CD1c-positive myeloid dendritic cell (primary cell): ENCODE results near the gene TARM1.
A peak's percentile ranks its signal among the peaks of the same experiment; 100 is the strongest.

ENCODE experiments used
- DNase-seq: peaks from one replicate; pipeline ENCODE4 v3.0.0-alpha.2; 2016; ENCODE audit errors: extremely low spot score

The TARM1 gene

DNA sequence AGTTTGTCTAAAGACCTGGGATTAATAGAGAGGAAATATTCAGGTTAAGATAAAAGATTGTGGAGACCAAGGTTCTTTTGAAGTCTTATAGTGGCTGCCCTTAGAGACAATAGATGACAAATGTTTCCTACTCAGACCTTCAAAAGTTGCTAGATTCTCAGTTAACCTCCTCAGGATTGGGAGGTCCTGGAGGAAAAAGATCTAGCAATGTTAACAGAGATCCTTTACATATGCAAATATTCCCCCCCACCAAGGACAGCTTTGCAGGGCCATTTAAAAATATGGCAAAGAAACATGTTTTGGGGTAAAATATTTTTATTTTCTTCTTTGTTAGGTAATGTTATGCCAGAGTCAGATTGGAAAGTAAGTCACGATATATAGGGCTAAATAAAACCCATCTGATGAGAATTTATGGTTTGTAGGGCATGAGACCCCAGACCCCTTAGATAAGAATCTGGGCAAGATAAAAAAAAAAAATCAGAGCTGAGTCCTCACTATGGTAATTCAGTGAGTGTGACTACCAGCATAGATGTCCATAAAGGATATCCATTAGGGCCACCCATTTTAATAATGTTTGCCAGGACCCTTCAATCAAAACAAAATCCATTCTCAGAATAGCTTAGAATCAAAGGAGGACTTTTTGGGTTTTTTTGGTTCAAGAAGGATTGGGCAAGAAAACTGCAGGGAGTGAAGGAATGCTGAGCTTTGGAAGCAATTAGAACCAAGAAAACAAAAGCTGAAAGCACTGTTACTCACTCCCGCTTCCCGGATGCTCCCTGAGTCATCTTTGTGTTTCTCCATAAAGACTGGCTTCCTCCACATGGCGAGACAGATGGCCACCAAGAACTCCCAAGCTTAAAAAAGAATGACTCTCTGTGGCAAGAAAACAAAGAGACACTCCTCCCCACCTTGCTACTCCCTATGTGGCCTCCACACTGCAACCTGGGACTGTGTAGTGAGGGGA, 45.7 kb downstream of the TARM1 start:
- DNase-seq = no peak

DNA sequence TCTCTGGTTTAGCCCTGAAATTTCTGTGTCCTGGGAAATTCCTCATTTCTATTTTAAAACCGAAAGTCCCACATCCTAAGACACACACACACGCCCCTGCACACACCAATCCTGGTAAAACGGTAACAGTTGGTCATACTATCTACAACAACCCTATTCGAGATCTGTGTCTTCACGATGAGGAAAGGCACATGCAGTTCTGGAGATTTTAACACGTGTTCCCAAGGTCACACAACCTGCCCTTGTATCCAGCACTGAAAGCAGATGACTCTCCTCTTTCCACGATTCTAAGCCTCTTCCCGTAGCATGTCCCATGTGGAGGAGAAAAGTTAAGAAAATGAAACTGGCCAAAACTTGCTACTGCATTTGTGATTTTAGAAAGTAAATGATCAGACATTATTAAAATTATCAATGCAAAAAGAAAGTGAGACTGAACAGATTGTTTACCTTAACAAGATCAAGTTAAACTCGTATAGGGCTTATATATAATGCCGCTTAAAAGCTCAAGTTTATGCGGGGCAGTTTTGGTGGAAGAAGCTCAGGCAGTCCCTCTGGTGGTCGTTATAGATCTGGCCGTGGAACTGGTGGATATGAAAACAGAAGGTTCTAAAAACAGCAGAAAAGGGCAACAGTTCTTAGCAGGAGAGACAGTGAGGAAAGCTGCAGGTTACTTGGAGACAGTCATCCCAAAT, 50.1 kb downstream of the TARM1 start:
- DNase-seq = no peak

DNA sequence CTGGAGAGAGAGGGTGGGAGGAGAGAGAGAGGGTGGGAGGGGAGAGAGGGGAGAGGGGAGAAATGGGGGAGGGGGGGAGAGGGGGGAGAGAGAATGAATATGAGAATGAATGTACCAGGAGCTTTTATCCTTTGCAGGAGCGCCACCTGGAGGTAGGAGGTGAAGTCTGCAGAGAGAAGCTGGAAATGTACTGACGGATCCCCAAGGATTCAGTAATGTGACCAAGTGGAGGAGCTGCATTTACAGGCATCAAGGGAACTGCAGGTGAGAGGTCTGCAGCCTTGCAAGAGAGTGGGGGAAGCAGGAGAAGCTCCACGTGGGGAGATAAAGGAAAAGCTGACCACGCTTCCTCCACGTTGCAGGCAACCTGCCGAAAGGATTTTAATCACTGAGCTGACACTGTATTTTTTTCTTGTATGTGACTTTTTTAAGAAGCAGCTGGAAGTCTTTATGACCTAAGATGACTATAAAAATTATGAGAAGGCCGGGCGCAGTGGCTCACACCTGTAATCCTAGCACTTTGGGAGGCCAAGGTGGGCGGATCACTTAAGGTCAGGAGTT, 51.2 kb downstream of the TARM1 start:
- peak; percentile 76 for DNase-seq

DNA sequence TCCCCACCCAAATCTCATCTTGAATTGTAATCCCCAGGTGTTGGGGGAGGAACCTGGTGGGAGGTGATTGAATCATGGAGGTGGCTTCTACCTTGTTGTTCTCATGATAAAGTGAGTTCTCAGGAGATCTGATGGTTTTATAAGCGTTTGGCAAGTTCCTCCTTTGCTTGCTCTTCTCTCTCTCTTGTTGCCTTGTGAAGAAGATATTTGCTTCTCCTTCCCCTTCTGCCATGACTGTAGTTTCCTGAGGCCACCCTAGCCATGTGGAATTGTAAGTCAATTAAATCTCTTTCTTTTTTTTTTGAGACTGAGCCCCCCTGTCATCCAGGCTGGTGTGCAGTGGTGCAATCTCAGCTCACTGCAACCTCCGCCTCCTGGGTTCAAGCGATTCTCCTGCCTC, 51.9 kb downstream of the TARM1 start:
- peak; percentile 41 for DNase-seq

DNA sequence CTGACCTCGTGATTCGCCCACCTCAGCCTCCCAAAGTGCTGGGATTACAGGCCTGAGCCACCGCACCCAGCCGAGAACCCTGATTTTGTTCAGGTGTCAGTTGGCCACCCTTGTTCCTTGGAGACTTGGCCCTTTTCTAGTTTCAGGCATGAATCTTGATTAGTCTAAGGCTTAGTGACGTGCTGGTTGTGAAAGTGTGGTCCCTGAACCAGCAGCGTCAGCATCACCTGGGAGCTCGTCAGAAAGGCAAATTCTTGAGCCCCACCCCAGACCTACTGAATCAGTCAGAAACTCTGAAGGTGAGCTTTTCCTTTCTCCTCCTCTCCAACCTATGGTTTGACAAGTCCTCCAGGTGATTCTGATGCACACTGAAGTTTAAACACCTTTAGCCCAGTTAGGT, 54.5 kb downstream of the TARM1 start:
- DNase-seq = no peak

DNA sequence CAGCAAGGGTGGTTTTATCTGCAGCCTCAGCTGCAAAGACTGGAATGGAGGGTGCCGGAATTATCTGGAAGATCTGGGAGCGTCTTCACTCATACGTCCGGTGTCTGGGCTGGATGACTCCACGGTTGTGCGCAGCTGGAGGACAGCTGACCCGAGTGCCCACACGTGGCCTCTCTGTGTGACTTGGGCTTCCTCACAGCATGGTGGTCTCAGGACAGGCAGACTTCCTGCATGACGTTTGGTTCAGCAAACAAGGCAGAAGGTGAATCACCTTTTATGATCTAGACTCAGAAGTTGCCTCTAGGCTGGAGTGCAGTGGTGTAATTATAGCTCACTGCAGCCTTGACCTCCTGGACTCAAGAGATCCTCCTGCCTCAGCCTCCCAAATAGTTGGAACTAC, 56.5 kb downstream of the TARM1 start:
- DNase-seq = no peak

DNA sequence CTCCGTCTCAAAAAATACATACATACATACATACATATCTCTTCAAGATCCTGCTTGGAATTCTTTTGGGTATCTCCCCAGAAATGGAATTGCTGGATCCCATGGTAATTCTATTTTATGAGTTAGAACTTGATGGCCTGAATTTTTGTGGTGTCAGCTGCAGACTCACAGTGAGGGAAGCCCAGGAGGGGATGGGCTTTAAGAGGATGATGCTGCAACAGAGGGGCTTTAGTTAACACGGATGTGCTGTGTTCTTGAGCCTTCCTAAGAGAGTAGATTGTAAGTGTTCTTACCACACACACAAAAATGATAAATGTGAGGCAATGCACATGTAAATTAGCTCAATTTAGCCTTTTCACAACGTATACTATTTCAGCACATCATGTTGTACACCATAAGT, 58.0 kb downstream of the TARM1 start:
- no peak for DNase-seq

DNA sequence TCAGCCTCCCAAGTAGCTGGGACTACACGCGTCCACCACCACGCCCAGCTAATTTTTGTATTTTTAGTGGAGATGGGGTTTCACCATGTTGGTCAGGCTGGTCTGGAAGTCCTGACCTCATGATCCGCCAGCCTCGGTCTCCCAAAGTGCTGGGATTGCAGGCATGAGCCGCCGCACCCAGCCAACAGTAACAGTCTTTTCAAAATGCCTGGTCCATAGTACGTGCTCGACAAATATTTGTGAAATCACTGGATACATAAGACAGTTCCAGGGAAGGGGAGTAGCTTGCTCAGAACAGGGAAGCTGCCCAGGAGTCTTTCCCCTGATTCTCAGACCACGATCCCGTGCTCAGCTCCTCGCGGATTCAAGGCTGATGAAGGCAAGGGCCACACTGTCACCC, 59.2 kb downstream of the TARM1 start:
- DNase-seq = no peak

DNA sequence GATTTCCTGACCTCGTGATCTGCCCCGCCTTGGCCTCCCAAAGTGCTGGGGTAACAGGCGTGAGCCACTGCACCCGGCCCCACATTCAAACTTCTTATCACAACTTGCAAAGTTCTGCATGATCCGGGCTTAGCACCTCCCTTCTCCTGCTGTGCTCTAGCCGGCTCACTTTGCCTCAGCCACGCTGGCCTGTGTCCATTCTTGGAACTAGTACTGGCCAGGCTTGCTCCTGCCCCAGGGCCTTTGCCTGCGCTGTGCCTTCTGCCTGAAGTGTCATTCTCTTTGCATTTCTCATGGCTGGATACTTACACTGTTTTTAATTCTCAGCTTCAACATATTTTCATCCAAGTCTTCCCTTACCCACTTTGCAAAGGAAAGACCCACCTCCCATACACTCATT, 59.8 kb downstream of the TARM1 start:
- no peak for DNase-seq
